GM19043 (cell line): ENCODE results near the gene ACOT11.

Source experiments
- ATAC-seq: cut with Tn5 transposase; IDR thresholded peaks from one replicate; pipeline ENCODE4 v1.9.1; 2021; ENCODE audit warnings: low read depth; ENCODE audit not compliant: unreplicated experiment

ACOT11 gene

GRCh38 chr1:54559771-54560231 is 11.8 kb downstream of the ACOT11 start:
- no peak for ATAC-seq

- ATAC-seq, result no peak
Measured at GRCh38 chr1:54564312-54565112, 16.5 kb downstream of the ACOT11 start.

GRCh38 chr1:54565113-54565501 is 17.1 kb downstream of the ACOT11 start:
- no peak for ATAC-seq

- no peak for ATAC-seq
Measured at GRCh38 chr1:54566438-54567141, 18.6 kb downstream of the ACOT11 start.

GRCh38 chr1:54567961-54568360 is 19.9 kb downstream of the ACOT11 start:
- ATAC-seq, result no peak

GRCh38 chr1:54569339-54569738 is 21.3 kb downstream of the ACOT11 start:
- no peak for ATAC-seq

GRCh38 chr1:54570161-54570560 is 22.1 kb downstream of the ACOT11 start:
- ATAC-seq, result no peak

GRCh38 chr1:54571326-54571725 is 23.3 kb downstream of the ACOT11 start:
- no peak for ATAC-seq

- no peak for ATAC-seq
Measured at GRCh38 chr1:54571803-54572541, 23.9 kb downstream of the ACOT11 start.

GRCh38 chr1:54572542-54572850 is 24.5 kb downstream of the ACOT11 start:
- ATAC-seq, result no peak

- ATAC-seq, result no peak
Measured at GRCh38 chr1:54574158-54574778, 26.2 kb downstream of the ACOT11 start.

- no peak for ATAC-seq
Measured at GRCh38 chr1:54575161-54575560, 27.1 kb downstream of the ACOT11 start.

GRCh38 chr1:54575605-54576290 is 27.7 kb downstream of the ACOT11 start:
- ATAC-seq, result no peak

- ATAC-seq, result no peak
Measured at GRCh38 chr1:54577612-54578011, 29.6 kb downstream of the ACOT11 start.

- ATAC-seq, result no peak
Measured at GRCh38 chr1:54579337-54579781, 31.3 kb downstream of the ACOT11 start.

GRCh38 chr1:54580856-54581550 is 33.0 kb downstream of the ACOT11 start:
- no peak for ATAC-seq

GRCh38 chr1:54581621-54582035 is 33.6 kb downstream of the ACOT11 start:
- ATAC-seq, result no peak

GRCh38 chr1:54582566-54583306 is 34.7 kb downstream of the ACOT11 start:
- ATAC-seq, result no peak

GRCh38 chr1:54583307-54583686 is 35.3 kb downstream of the ACOT11 start:
- no peak for ATAC-seq
